NK-92 treated with Interleukin-12 subunit alpha and Interleukin-12 subunit beta, amount 100 ng/mL, for 24 hours (cell line): ENCODE measurements around the gene SIPA1.

Source experiments
- DNase-seq: peaks from one replicate; lab custom pipeline; 2025; lab: John Stamatoyannopoulos, UW

Gene SIPA1, protein sequence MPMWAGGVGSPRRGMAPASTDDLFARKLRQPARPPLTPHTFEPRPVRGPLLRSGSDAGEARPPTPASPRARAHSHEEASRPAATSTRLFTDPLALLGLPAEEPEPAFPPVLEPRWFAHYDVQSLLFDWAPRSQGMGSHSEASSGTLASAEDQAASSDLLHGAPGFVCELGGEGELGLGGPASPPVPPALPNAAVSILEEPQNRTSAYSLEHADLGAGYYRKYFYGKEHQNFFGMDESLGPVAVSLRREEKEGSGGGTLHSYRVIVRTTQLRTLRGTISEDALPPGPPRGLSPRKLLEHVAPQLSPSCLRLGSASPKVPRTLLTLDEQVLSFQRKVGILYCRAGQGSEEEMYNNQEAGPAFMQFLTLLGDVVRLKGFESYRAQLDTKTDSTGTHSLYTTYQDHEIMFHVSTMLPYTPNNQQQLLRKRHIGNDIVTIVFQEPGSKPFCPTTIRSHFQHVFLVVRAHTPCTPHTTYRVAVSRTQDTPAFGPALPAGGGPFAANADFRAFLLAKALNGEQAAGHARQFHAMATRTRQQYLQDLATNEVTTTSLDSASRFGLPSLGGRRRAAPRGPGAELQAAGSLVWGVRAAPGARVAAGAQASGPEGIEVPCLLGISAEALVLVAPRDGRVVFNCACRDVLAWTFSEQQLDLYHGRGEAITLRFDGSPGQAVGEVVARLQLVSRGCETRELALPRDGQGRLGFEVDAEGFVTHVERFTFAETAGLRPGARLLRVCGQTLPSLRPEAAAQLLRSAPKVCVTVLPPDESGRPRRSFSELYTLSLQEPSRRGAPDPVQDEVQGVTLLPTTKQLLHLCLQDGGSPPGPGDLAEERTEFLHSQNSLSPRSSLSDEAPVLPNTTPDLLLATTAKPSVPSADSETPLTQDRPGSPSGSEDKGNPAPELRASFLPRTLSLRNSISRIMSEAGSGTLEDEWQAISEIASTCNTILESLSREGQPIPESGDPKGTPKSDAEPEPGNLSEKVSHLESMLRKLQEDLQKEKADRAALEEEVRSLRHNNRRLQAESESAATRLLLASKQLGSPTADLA

DNA sequence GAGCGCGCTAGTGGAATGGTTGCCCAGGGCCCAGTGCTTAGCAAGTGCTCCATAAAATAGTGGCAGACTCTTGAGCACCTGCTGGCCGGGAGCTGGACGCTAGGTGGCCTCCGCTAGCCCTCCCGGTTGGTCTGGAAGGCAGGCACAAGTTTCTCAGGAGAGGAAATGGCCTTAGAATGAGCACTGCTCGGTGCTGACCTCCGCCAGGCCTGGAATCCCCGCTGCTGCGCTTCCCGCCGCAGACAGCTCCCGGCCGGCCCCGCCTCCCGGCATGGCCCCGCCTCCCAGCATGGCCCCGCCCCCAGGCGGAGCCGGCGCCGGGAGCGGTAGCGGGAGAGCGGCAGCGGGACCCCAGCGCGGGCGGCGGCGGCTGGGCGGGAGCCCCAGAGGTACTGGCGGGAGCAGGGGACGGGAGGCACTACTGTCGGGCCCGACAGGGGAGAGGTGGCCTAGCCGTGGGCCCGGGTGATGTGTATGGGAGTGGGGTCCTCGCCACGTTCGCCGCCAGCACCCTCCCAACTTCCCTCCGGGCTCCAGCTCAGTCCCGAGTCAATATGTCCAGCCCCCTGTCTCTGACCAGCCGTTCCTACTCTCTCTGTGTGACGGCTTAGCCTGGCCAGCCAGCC is at the start of gene SIPA1:
TSS of gene SIPA1 (plus strand) at position 308 of the 626 bp plus-strand sequence. CDS start 2,821 bp downstream, outside the sequence.
- DNase-seq: peak; percentile 61

DNA sequence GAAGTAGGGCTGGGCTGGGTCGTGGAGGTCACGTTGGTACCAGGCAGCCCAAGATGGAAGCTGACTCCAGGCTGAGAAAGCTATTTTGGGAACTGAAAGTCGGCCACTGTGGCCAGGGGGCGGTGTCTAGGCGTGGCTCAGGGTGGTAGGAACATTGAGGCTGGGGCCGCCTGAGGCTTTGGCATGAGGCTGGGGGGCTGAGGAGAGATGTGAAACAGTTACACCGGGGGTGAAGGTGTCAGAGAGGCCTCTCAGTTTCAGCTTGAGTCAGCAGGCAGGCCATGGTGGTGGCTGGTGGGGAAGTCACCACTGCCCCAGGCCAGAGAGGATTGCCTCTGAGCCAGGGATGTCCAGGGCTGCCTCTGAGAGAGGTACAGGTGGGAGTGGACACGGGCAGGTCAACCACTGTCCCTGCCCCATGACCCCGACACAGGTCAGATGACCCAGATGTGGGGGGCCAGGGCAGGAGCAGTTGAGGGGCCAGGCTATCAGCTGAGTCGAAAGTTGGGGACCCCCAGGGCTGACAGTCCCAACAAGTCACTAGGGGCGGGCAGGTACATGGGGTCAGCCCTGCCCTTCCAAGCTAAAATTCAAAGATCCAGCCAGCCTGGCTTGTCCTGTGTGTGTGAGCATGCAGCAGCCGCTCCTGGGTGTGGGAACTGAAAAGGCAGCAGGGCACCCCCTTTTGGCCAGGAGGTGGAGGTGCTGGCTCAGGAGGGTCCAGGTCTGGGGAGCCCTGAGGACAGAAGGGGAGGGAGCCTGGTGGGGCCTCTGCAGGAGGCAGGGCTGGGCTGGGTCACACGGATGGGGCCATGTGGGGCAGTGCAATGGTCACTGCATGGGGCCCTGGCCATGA is 49.5 kb upstream of the SIPA1 start:
- DNase-seq: peak; percentile 76

DNA sequence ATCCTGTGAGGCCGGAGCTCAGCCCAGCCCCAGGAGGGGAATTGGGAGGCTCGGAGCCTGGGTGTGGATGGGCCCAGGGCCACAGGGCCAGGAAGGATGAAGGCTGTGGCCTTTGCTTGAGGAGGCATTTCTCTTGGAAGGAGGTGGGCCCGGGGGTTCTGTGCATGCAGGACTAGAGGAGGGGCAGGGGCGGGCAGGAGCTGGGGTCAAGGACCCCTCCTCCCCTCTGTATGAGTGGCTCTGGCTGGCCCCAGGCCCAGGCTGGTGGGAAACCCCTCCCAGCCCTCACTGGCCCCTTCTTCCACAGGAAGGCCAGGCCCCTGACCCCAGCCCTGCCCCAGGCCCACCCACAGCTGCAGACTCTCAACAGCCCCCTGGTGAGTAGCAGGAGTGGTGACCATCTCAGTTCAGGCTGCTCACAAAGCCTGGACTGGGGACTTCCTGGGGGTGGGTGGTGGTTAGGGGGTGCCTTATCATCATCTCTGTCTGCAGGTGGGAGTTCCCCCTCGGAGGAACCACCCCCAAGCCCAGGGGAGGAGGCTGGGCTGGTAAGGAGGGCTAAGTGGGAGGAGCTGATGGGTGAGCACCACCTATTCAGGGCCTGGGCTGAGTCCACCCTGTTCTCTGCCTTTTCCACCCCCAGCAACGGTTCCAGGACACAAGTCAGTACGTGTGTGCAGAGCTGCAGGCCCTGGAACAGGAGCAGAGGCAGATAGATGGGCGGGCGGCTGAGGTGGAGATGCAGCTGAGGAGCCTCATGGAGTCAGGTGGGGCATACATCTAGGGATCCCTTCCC is 48.3 kb upstream of the SIPA1 start:
- DNase-seq: no peak

DNA sequence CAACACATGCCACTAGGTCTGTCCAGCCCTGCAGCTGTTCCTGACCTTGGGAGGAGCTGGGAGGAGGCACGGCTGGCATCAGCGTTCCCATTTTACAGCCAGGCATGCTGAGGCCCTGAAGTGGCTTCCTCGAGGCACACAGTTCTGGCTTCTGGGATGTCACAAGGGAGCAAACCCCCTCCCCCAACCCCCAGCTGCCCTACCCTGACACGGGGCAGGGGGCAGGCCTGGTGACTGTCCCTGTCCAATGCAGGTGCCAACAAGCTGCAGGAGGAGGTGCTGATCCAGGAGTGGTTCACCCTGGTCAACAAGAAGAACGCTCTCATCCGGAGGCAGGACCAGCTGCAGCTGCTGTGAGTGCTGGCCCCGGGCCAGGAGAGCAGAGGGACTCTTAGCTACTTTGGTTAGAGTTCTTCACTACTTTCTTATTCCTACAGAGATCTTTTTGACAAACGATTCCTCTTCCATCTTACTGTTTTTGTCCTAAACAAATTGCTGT is 47.6 kb upstream of the SIPA1 start:
- DNase-seq: no peak

DNA sequence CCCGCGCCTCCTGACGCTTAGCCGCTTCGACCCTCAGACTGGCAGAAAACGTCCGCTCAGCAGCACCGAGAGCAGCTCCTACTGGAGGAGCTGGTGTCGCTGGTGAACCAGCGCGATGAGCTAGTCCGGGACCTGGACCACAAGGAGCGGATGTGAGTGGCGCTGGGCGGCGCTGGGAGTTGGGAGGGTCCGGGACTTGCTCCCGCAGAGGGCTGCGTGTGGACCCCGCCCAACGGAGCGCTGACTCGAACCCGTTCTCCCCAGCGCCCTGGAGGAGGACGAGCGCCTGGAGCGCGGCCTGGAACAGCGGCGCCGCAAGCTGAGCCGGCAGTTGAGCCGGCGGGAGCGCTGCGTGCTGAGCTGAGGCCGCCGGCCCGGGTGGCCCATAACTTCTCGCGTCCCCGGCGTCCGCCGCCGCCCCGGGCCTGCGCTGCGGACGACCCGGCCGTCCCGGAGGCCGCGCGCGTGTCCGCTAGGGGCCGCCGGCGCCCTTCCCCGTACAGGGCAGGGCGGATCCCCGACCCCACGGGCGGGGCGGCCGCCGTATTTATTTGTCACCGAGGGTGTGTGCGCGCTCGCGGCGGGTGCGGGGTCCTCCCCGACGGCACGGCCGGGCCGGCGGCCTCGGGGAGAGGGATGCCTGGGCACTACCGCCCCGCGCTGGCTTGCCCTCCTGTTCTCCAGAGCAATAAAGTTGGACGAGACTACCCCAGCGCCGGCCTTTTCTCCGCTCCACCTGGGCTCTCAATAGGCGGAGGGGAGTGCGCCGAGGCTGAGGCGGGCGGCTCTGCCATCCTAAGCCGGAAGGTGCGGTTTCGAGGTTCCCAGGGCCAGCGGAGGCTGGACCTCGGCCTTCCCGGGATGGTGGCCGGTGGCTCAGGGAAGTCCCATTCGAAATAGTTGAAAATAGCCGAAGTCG is 45.7 kb upstream of the SIPA1 start:
- no peak for DNase-seq

DNA sequence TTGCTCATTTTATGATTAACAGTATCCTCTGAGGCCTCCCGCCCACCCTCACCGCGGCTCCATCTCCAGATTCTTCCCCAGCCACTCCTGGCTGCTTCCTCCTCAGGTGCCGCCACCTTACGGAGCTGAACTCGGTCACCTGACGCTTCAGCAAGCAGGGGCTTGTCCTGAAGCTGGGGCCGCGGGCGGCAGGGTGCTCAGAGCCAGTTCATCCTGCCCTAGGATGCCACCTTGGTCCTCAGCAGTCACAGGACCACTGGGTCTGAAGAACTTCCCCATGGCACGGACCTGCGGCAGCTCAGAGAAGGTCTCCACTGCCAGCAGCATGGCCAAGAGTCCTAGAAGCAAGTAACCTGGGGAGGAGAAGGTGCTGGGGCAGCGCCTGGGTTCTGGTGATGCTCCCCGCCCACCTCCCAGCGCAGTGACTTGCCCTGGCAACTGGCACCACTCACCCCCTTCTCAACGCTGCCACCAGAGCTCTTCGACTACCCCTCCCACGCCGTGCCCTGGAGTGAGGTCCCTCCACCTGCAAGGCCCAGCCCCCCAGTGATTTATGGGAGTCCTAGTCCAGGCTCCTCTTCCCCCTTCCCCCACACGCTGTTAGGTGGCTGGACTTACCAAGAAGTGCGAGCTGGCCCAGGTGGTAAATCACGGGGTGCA is 44.9 kb upstream of the SIPA1 start:
- DNase-seq: no peak

DNA sequence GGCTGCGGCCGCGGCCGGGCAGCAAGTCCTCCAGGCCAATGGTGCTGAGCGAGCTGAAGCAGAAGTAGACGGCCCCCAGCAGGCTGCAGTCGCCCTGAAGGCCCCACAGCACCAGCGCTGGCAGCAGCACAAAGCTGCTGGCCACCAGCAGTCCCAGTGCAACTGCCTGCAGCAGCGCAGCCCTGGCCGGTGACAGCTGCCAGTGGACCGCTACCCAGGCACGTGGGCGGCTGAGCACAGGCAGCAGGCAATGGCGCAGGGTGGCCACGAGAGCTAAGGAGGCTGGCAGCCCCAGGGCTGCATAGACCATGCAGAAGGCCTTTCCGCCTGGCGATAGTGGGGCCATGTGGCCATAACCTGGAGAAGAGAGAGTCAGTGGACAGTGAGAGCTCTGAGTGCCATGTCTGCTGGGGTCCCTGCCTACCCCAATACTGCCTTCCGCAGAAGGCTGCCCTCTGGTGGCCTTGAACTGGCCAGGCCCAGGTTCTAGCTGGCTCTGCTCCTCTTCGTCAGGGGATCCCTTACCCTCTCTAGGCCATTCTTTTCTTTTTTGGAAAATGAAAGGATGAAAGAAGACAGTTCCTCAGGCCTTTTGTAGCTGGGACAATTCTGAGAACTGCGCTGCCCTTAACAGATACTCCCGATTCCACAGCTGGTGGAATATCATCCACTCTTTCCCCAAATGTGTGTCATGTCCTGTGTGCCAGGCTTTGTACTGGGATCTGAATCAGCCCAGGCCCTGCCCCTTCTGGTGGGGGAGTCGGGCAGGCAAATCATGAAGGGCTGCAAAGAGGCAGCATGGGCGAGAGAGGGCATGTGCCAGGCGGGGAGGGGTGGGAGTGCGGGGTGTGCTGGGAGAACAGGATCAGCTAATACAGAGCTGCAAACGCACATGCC is 44.1 kb upstream of the SIPA1 start:
- DNase-seq: no peak

DNA sequence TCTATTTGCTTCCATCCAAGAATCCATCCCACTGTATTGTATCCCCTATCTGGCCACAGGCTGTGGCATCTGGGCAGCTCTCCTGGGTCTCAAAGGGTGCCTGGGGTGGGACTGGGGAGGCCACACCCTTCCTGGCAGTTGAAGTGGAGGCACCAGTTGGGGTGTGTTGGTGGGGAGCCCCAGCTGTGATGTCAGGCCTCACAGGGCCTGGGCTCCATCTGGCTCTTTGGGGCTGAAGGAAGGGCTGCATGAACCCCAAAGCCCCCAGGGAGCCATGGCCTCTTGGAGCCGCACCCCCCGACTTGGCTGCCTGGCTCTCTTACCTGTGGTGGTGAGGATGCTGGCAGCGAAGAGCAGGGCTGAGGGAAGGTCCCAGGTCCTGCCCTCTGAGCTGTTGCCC is 42.8 kb upstream of the SIPA1 start:
- DNase-seq: no peak

DNA sequence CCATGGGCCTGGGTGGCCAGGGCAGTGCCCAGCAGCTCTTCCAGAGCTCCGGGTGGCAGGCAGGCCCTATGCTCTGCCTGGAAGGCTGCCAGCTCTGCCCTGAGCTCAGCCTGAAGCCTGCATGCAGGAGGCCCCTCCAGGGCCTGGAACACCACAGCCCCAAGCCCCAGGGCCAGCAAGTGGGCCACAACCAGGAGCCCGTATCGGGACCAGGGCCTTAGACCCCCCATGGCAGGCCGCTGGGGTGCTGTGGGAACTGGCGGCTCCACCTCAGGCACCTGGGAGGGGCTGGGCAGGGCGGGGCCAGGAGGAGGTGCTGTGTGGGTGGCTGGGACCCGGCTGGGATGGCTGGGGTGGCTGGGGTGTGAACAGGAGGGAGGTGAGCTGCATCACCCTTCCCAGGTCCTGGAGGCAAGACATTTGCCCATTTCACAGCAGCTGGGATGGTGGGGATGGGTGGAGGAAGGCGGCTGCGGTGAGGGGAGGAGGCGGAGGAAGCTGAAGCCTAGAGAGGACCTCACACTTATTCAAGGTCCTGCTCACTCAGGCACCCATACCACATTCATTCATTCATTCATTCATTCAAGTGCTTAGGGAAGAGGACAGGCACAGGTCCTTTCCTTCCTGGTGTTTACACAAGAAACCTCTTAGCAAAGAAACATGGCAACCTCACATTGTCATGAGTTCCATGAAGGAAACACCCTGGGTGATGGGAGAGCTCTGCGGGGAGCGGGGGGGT is 42.2 kb upstream of the SIPA1 start, which contains the start of gene KCNK7:
TSS of gene KCNK7 (minus strand) at position 258 of the 739 bp plus-strand sequence. CDS start at position 230, 28 bp downstream.
- DNase-seq: no peak

DNA sequence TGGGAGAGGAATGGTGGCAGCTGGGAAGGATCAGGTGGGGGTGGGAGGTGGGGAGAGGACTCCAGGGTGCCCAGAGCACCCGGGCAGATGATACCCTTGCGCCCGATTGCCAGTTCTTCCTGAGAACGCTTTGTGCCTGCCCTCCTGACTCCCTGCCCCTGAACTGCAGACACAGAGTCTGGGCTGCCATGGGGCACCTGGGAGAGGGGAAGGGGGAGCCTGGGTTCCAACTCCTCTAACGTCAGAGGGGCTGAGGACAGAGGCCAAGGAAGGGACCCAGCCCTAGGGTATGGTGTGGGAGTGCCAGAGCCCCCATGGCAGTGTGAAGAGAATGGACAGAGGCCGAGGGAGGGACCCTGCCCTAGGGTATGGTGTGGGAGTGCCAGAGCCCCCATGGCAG is 41.4 kb upstream of the SIPA1 start:
- no peak for DNase-seq

DNA sequence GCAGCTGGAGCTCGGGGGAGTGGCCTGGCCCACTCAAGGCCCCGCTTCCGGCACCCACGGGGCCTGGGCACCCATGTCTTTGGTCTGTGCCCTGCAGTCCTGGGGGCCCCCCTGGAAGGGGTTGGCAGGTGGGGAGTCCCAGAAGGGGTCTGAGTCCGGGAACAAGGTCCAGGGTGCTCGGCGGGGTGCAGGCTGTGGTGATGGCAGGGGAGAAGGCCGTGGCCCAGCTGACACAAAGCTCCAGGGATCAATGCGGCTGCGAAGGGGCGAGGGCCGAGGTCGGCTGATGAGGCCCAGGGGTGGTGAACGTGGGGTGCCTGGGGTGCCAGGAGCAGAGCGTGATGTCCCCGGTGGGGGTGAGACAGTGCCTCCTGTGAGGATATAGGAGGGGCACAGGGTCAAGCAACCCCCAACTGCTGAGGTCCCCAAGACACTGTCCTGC is 39.6 kb upstream of the SIPA1 start:
- no peak for DNase-seq

DNA sequence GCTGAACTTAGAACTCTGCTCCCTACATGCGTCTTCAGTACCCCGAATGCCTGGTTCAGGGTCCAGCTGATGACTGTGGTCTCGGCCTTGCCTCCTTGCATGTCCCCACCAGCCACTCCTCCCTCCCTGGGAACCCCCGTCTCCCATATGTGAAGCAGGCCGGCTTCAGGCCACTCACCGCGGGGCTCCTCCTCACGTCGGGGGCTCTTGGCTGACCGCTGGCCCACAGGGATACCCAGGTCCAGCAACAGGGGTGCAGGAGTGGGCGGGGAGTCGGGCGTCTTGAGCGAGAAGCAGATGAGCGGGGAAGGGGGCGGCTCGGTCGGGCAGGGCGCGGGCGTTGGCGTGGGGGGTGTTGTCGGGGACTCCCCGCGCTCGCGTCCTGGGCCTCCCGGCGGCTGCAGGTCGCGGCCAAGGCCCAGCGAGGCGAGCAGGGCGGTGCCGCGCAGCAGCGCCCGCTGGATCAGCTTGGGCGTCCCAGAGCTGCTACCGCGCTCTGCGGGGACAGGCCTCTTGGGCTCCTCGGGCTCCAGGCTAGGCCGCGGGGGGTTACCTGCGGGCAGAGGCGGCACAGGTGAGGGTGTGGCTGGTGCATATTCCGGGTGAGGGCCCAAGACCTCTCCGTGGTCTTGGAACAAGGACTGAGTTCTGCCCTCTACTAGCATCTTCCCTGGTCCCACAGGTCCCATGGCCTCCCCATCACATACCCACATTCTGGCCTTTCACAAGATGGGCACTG is 38.5 kb upstream of the SIPA1 start:
- no peak for DNase-seq

DNA sequence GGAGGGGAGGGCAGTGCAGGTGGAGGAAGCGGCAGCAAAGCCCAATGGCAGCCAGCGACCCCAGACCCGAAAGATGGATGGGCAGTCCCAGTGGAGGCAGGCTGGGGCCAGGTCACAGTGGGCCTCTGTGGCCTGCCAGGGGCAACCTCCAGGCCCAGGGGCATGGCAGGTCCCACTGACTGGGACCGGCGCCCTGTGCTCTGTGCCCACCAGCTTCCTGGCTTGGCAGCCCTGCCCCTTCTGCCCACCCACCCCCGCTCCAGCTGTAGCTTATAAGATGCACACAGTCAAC is 38.0 kb upstream of the SIPA1 start:
- DNase-seq: no peak

DNA sequence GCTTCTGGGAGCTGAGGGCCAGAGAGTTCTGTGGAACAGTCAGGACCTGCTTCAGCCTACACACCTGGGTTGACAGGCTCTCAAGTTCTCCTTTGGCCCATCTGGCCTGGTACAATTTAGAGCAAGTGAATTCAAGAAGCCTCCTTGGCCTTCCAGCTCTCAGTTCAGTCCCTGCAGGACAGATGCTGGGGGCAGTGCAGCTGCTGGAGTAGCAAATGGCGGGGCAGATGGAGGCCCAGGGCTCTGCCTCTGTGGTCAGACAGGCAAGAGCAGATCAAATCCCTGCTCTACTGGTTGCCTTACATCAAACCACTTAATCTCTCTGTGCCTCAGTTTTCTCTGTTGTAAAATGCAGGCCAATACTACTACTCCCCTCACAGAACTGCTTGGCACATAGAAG is 33.6 kb upstream of the SIPA1 start:
- no peak for DNase-seq

DNA sequence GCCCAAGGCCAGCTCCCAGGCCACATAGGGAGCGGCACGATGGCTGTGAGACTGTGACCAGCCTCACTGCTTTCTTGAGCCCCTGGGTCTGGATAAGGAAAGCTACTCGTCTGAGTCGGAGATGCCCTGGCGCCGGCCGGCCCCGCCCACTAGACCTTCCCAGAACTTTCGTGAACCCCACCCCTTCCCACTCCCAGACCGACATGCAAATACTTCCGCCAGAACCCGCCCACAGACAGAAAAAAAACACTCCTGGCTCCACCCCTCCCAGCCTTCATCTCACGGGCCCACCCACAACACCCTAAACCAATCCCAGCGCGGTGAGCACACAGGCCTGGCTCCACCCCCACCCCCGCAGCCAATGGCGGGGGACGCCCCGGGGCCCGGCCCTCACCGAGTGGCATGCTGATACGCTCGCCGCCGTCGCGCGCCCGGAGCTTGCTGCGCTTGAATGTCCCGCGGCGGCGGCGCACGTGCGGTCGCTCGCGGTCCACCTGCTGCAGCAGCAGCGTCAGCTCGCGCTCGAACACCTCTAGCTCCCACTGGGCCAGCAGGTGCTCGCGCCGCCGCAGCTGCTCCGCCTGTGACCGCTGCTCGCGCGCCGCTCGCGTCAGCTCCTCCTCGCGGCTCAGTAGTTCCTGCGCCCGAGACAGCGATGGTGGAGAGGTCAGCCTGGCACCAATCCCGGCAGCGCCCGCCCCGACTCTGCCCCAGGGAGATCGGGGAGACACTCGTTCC is 30.9 kb upstream of the SIPA1 start:
- DNase-seq: no peak
